ENCODE measurements around the gene HOATZ.
A peak's percentile ranks its signal among the peaks of the same experiment; 100 is the strongest.

HOATZ gene

GRCh38 chr11:111514216-111515031 lies at the start of gene HOATZ:
HOATZ (plus strand) TSS chr11:111514778; CDS start chr11:111514785, 7 bp downstream.
- DNase-seq: no peak

GRCh38 chr11:111465400-111465799 lies 49.2 kb upstream of the HOATZ start:
- DNase-seq: no peak

- DNase-seq: no peak
Measured at GRCh38 chr11:111466615-111467014, 48.0 kb upstream of the HOATZ start.

- DNase-seq: no peak
Measured at GRCh38 chr11:111469200-111469599, 45.4 kb upstream of the HOATZ start.

- DNase-seq: no peak
Measured at GRCh38 chr11:111472228-111472627, 42.4 kb upstream of the HOATZ start.

GRCh38 chr11:111474432-111474831 lies 40.1 kb upstream of the HOATZ start:
- DNase-seq: no peak

- DNase-seq: no peak
Measured at GRCh38 chr11:111476366-111476765, 38.2 kb upstream of the HOATZ start.

GRCh38 chr11:111476956-111477355 lies 37.6 kb upstream of the HOATZ start:
- DNase-seq: no peak

GRCh38 chr11:111477898-111478297 lies 36.7 kb upstream of the HOATZ start:
- DNase-seq: no peak

- no peak for DNase-seq
Measured at GRCh38 chr11:111479666-111480065, 34.9 kb upstream of the HOATZ start.

GRCh38 chr11:111483431-111483830 lies 31.1 kb upstream of the HOATZ start:
- no peak for DNase-seq

GRCh38 chr11:111490496-111490895 lies 24.1 kb upstream of the HOATZ start:
- DNase-seq: no peak

GRCh38 chr11:111494040-111494439 lies 20.5 kb upstream of the HOATZ start:
- DNase-seq: no peak

- peak in 1 of 2 donors; percentile 26 for DNase-seq
Measured at GRCh38 chr11:111499483-111499882, 15.1 kb upstream of the HOATZ start.

GRCh38 chr11:111500481-111500880 lies 14.1 kb upstream of the HOATZ start:
- no peak for DNase-seq

- DNase-seq: no peak
Measured at GRCh38 chr11:111502611-111503010, 12.0 kb upstream of the HOATZ start.

GRCh38 chr11:111510311-111510710 lies 4.3 kb upstream of the HOATZ start:
- no peak for DNase-seq

GRCh38 chr11:111512296-111513239 lies 2.0 kb upstream of the HOATZ start, which contains the start of gene BTG4:
BTG4 (minus strand) TSS chr11:111512386; CDS start chr11:111498776, 13,610 bp downstream.
- DNase-seq: no peak

GRCh38 chr11:111513240-111513605 lies 1.4 kb upstream of the HOATZ start:
- DNase-seq: no peak

- no peak for DNase-seq
Measured at GRCh38 chr11:111515591-111515990, 1.0 kb downstream of the HOATZ start.

GRCh38 chr11:111518668-111519067 lies 4.1 kb downstream of the HOATZ start:
- no peak for DNase-seq

- DNase-seq: no peak
Measured at GRCh38 chr11:111520560-111520959, 6.0 kb downstream of the HOATZ start.

GRCh38 chr11:111521135-111521534 lies 6.6 kb downstream of the HOATZ start:
- DNase-seq: no peak

- no peak for DNase-seq
Measured at GRCh38 chr11:111522426-111522825, 7.8 kb downstream of the HOATZ start.
